ENCODE results near the gene SMARCE1.

SMARCE1 gene

GRCh38 chr17:40582328-40582901 is 65.2 kb downstream of the SMARCE1 start:
- peak in 1 of 2 experiments; percentile 100 for DNase-seq (ENCODE audit: low read depth in 1 of 2, low spot score in 1 of 2)
- in situ Hi-C loops (cut with HindIII; ENCODE audit: low pct_unique_long_range_greater_than_20kb, low sequenced_read_pairs) = no loop called here
- no peak; the same call in 1 of the 2 replicates for TF ChIP-seq JUND (IDR thresholded peaks at IDR 0.05; ENCODE audit: low read depth)

GRCh38 chr17:40580140-40580539 is 67.5 kb downstream of the SMARCE1 start:
- DNase-seq (ENCODE audit: low read depth in 1 of 2, low spot score in 1 of 2) = no peak
- no peak for TF ChIP-seq JUND (IDR thresholded peaks at IDR 0.05; ENCODE audit: low read depth)
- in situ Hi-C loops (cut with HindIII; ENCODE audit: low pct_unique_long_range_greater_than_20kb, low sequenced_read_pairs) = no loop called here

GRCh38 chr17:40579471-40579870 is 68.1 kb downstream of the SMARCE1 start:
- in situ Hi-C loops (cut with HindIII; ENCODE audit: low pct_unique_long_range_greater_than_20kb, low sequenced_read_pairs) = no loop called here
- DNase-seq (ENCODE audit: low read depth in 1 of 2, low spot score in 1 of 2) = peak in 1 of 2 experiments; percentile 82
- no peak for TF ChIP-seq JUND (IDR thresholded peaks at IDR 0.05; ENCODE audit: low read depth)

- no peak for TF ChIP-seq JUND (IDR thresholded peaks at IDR 0.05; ENCODE audit: low read depth)
Observed at GRCh38 chr17:40577611-40578065, 70.0 kb downstream of the SMARCE1 start.

GRCh38 chr17:40576113-40576740 is 71.4 kb downstream of the SMARCE1 start:
- DNase-seq (ENCODE audit: low read depth in 1 of 2, low spot score in 1 of 2) = peak; percentile 43 to 92
- TF ChIP-seq JUND (IDR thresholded peaks at IDR 0.05; ENCODE audit: low read depth) = peak; percentile 80
- in situ Hi-C loops (cut with HindIII; ENCODE audit: low pct_unique_long_range_greater_than_20kb, low sequenced_read_pairs) = no loop called here

More at GRCh38 chr17:40577611-40578065, 70.0 kb downstream of the SMARCE1 start:
- in situ Hi-C loops (cut with HindIII; ENCODE audit: low pct_unique_long_range_greater_than_20kb, low sequenced_read_pairs) = no loop called here
- DNase-seq (ENCODE audit: low read depth in 1 of 2, low spot score in 1 of 2) = no peak

All from T47D (cell line).